Hepatic stellate cell (primary cell): ENCODE data around the gene LMO7.
"Not testable (repeated sequence)": the region's sequence is repeated elsewhere in the genome, so short reads cannot be mapped to it uniquely, and the experiment has no call there.

Source experiments
- DNase-seq: peaks from one replicate; pipeline ENCODE4 v3.0.0; 2011; ENCODE audit warnings: low spot score

LMO7 gene

DNA sequence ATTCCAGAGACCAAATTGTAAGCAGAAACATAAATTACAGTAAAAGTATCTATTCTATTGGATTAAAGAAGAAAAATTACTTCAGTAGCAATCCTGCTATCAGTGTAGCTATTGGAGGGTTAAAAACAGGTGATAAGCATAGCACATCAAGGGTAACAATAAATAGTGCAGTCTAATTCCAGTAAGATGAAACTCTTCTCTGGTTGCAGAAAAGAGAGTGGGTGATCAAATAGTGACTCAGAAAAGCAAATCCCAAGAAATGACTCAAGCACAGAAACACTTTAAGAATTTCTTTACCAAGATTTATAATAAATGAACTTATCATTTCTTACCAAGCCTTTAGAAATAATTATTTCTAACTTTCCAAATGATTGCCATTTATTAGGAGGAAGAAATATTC, 135.7 kb downstream of the LMO7 start:
- peak; percentile 32 for DNase-seq

DNA sequence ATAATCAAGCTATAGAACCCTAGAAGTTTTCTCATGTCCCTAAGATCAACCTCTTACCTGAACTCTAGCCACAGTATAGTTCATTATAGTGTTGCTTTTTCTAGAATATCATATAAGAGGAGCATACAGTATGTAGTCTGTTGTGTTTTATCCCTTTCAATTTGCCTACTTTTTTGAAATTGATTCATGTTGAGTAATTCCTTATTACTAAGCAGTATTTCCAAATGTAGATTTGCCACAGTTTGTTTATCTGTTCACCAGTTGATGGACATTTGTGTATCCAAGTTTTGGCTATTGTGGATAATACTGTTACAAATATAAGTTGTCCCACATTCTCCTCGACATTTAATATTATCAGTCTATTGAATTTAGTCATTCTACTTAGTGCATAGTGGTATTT, 138.0 kb downstream of the LMO7 start:
- no peak for DNase-seq

DNA sequence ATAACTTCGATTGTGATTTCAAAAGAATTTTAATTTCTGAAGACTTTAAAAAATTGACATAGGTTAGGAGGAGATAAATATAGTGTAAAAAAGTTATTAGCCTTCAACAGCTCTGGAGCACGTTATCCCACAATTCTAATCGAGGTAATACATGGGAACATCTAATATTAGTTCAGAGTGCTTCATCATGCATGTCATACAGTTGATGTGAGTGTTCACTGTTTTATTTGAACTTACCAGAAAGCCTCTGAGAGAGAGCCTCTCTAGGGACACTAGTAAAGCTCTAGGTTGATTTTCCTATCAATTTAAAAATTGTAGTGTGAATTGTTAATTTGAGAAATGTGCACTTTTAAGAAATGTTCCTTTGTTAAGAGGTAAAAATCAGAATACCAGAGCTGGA, 140.4 kb downstream of the LMO7 start:
- no peak for DNase-seq

DNA sequence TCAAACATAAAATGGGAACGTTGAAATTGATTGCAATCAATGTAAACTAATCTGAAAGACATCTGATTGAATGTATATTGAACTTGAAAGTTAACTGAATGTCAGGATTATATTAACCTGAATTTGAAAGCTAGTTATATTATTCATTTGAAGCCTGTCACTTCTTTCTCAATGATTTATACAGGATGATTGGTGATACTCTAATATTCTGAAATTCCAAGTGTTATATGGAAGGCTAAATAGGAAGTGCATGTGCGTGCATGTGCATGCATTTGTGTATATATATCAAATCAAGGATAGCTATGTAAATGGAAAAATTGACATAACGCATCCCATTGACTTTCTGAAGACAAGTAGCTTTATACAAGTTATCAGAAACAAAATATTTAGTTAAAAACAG, 143.3 kb downstream of the LMO7 start:
- DNase-seq: no peak

DNA sequence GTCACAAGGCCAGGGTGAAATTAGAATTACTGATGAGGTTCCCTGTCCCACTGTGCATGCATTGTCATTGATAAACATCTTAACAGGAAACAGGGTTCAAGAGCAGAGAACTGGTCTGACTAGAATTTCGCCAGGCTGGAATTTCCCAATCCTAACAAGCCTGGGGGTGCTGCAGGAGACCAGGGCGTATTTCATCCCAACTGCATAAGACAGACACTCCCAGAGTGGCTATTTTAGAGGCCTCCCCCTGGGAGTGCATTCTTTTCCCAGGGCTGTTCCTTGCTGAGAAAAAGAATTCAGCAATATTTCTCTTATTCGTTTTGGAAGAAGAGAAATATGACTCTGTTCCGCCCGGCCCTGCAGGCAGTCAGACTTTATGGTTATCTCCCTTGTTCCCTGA, 144.0 kb downstream of the LMO7 start:
- not testable (repeated sequence) for DNase-seq

DNA sequence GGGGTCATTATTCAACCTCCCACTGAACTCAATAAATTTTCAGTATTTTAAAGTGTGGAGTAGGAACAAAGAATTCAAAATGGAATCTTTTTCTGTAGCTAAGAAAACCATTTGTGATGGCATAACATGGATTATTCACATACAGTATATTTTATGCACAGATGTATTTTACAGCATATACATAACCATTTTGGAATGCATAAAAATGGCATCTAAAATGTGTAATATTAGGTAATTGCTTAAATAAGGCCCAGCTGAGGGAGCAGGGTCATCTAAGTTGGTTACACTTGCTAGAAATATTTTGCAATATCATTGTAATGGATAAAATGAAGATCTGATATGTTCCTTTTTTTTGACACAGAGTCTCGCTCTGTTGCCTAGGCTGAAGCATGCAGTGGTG, 146.9 kb downstream of the LMO7 start:
- DNase-seq: no peak

DNA sequence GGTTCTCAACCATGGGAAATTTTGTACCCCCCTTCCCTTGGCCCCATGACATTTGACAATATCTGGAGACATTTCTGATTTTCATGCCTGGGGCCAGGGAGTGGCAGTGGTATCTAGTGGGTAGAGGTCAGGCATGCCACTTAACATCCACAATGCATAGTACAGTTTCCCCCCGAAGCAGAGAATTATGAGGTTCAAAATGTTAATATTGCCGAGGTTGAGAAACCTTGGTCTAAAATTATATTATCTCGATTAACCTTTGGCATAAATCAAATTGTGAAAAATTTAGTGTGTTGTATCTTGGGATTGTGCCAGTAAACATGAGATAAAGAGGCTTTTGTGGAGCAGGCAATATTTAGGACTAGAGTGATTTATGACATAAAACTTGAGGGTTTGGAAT, 147.9 kb downstream of the LMO7 start:
- DNase-seq: no peak

DNA sequence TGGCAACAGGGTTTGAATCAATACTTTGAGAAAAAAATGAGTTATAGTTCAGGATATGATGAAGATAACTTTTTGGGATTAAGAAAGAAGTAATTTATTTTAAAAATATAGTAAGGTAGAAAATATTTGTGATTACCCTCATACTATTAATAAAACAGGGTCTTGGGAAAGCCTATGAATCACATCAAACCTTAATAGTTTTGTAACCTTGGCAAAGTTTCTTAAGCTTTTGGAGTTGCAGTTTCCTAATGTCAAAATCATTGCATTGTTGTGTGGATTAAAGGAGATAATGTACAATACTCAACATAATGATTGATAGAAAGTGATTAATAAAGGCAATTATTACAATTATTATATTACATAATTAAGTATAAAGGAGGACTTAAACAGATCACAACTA, 149.0 kb downstream of the LMO7 start:
- no peak for DNase-seq

DNA sequence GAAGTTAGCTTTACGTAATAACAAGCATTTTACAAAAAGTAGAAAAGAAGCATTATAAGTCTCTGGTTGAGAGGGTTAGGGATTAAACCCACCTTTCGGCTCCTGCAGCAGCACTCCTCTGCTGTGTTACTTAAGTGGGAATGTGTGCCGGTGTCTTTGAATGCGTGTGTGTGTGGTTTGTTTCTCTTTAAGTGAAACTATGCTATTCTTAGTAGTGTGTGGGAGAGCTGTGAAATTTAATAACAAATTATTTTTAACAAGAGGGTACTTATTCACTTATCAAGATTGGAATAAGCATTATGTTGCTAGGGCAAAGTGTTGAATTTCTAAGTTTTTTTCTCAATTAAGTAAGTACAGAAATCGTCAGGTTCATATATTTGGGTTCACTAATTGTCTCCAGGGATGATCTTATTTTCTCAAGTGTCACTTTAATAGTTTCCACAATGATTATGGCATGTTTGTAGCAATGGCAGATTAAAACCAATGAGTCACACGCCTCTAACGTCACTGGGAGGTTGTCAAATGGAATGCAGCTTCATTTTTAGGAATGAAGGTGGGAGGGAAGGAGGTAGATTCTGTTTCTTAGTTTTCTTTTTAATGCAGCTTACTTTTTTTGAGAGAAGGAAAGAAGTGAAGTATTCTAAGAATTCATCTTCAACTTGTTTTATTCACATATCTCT, 151.3 kb downstream of the LMO7 start:
- peak; percentile 15 for DNase-seq

DNA sequence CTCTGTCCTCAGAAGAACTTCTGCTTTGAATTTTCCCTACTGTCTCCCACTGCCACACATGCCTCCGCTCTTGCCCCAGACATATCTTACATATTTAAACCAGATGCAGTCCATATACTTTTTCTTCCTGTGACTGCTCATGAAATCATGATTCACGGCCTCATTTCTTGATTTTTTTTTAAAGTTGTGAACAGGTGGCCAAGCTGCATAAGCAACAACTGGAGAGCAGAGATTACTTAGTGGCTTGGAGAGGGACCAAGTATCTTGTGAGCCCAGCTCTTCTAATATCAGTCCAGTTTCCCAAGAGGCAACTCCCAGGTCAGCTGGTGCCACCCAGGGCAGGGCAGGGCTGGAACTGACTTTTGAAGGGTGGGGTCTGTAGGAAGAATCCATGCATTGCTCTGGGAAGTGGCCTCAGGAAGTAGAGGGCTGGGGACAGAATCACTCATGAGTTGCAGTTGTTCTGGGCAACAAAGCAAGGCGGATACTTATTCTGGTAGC, 152.4 kb downstream of the LMO7 start:
- peak; percentile 16 for DNase-seq

DNA sequence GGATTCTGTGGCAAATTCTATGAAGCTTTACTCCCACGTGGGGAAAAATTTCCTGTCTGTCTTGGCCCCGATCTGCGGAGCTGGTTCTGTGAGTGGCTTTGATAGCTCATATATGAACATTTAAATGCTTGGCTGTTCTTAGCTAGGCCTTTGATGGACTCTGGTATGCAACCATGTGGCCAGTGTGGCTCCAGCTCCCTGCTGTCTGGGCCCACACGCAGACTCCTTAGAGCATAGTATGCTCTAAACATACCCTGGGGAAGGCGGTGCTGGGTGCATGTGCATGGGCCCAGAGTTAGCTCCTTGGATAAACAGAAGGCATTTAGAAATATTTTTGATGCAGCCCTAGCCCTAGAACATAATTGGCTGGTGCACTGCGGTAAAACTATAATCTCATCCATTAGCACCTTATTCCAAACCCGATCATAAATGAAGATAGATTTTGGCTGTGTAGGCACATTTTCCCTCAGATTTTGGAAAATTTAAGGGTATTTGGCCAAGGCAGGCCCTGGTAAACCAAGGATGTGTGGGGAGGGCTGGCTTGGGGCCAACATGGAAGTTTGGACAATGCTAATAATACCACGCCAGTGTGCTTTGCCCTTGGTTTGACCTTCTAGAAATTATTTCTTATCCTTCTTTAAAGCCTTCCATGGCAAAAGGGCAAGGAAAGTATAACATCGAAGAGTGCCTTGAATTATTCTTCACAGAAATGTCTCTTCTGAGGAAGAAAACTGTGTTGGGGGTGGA, 153.5 kb downstream of the LMO7 start:
- peak; percentile 19 for DNase-seq

DNA sequence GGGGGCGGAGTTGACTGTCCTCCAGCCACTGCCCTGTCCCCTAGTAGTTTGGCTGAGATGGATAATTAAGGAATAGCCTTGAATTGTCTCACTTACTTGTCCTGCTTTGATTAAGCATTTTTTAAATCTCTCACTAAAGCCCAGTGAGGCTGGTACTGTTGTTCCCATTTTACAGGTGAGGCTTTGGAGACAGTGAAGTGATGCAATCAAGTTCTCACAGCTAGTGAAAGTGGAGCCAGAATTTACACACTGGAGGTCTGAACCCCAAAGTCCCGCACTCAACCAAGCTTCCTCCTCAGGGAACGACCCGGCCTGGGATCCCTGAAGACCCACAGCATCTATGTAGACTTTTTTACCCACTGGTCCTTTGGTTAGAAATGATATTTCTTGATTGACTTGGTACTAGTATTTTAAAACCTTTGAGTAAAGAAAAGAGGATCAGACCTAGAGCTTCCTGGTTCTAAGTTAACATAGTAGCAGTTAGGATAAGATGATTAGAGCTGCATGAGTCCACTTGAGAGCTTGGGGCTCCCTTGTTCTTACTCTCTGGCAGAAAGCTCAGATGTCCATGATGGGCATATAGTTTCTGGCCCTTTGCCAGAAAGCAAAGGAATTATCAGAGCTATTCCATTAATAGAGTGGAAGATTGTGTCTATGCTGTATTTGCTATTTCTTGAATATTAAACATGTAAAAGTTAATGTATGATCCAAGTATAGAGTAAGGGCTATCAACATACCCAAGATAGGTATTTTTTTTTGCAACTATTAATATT, 154.3 kb downstream of the LMO7 start:
- no peak for DNase-seq

DNA sequence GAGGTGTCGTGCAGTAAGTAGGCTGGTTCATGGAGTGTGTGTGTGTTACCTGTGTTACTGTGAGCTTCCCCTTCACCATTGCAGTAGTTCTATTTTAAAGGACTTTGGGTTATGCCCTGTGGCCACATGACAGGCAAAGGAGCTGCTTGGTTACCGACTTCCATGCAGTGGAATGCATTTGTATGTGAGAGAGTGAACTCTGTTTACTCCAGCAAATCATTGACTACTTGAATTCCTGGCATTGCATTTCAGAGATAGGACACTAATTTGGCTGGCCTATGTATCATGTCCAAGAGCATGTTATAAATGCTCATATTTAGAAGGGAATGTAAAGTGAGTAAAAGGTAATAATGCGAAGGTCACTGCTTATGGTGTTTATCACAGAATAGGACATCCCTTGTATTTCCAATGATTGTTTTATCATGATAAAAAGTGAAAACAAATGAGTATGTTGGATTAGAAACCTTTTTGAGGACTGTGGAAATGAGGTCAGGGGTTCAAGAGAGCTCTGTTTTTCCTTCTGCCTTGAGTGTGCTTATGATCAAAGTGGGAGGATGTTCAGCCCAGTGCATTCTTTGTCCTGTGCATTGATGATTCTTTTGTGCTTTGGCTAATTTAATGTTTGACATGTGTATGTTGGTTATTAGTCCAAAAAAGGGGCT, 156.5 kb downstream of the LMO7 start:
- DNase-seq: no peak

DNA sequence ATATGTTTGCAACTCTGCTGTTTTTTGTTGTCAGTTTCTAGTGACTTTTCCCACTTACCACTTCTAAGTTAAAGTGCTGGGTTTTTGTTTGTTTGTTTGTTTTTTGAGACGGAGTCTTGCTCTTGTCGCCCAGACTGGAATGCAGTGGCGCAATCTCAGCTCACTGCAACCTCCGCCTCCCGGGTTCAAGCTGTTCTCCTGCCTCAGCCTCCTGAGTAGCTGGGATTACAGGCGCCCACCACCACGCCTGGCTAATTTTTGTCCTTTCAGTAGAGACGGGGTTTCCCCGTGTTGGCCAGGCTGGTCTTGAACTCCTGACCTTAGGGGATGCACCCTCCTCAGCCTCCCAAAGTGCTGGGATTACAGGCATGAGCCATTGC, 157.0 kb downstream of the LMO7 start:
- not testable (repeated sequence) for DNase-seq

DNA sequence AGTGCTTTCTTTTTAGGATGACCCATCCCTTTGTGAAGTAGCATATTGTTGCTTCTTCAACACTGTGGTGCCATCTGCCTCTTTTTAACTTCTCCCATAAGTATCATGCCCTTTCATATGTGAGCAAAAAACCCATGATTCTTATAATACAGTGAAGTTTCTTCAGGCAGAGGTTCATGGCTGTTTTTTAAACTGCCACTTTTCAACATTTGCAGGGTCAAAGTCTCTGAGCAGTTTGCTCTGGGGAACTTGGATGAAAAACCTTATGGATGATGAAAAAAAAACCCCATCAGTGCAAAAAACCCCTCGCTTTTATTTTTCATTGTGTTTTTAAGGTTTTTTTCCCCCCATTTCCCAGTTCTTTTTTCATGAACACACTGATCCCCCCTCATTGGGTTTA, 158.5 kb downstream of the LMO7 start:
- DNase-seq: no peak

DNA sequence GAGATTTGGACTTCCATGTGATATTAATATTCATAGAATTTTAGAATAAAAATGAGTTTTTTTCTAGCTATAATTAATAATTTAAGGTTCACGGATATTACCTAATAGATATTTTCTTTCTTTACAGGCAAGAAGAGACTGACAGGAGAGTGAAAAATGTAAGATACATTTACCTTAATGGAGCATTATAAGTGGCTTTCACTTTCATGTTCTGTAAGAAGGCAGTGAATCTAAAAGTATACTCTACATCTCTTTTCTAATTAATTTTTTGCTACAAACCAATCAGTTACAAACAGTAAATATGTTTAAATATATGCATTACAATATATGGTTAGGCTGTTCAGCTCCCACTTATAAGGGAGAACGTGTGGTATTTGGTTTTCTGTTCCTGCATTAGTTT, 159.1 kb downstream of the LMO7 start:
- no peak for DNase-seq

DNA sequence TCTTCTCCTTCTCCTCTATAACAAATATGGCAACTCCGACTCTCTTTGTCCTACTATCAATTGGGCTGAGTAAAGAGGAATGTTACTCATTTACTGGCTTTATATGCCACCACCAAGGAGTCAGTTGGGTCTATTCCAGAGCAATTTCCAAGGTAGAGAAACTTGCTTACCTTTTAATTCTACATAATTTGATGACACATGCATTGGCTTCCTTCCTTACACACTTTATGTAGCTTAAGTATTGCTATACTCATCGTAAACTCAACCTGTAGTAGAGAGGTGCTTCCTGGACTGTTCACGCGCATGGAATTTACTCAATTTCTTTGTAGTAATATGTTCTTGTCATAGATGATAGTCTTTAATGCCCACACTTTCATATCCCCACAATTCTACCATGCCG, 160.7 kb downstream of the LMO7 start:
- DNase-seq: no peak

DNA sequence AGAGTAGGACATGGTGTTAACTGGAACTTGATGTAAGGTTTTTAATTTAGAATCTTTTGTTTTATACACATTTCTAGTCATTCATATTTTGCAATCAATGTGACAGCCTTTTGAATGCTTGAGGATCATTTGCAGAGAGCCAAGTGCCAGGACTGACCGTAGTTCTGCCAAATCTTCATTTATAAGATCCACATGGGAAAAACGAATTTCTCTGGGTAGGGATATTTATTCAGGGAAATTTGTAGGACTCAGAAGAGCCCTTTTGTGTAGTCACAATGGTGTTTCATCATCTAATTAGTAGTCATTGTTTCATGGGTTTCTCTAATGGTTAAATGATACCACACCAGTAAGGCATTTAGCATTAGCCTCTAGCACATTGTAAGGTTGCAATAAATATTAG, 161.1 kb downstream of the LMO7 start:
- DNase-seq: no peak

DNA sequence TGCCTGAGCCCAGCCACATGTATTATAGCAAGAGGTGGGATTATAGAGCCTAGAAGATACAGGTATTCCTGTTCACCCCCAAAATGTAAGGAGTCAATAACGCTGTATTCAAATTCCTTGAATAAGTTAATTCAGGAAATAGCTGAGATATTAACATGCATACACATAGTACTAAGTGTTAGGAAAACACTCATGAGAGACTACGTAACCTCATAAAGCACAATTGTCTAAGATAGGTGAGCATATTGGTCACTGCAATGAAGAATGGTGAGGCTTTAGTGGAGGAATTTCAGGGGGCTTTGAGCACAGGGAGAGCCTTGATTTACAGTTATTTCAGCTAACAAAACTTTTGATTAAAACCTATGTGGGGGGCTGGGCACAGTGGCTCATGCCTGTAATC, 161.6 kb downstream of the LMO7 start:
- no peak for DNase-seq

DNA sequence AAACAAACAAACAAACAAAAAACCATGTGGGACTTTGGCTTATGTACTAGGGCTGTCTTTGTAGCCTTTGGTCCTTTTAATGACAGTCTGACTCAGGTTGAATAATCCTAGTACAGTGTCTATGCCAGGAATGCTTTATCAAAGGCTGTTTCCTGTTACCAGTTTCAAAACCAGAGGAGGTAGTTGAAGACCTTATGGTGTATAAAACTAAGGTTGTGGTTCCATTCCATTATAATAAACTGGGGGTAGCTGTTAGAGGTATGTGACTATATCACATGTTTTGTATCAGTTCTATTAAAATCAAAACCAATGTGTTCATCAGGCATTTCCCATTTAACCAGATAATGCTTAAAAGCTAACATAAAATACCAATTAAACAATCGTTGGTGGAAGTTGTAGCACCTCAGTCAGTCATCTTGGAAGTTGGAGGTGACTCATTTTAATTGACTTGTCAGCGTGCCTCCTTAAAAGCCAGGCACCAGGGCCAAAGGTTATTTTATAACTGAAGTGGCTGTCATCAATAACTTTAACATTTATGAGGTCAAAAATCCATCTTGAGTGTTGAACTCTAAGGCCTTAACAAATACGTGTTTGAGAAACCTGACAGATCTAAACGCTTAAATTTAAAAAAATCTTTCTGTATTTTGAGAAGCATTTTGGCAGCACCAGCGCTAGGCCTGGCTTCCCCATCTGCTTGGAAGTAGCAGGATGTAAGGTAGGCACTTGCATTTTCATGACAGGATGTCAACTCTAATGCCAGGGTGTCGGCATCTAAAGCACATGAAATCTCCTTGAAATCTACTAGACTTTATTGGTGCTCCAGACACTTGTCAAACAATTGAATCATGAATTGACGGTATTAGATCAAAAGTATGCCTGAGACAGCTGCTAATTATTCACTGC, 162.5 kb downstream of the LMO7 start:
- DNase-seq: no peak

DNA sequence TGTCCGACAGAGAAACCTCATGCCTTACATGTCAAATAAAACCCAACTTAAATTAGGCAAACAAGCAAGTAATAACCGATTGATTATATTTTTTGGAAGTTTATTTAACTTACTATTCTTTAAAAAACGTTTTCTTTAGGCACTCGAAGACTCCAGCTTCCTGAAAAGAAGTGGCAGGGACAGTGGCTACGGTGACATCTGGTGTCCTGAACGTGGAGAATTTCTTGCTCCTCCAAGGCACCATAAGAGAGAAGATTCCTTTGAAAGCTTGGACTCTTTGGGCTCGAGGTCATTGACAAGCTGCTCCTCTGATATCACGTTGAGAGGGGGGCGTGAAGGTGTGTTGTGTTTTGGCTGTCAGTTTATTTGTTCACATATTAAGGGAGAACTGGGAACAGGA, 164.4 kb downstream of the LMO7 start:
- DNase-seq: no peak
